HG02943 (cell line): ENCODE data around the gene GHR.
A peak's percentile ranks its signal among the peaks of the same experiment; 100 is the strongest.

Source experiments
- ATAC-seq: cut with Tn5 transposase; IDR thresholded peaks from one replicate; pipeline ENCODE4 v1.9.1; 2021; ENCODE audit warnings: mild to moderate bottlenecking, low read depth, moderate library complexity; ENCODE audit not compliant: unreplicated experiment

Gene GHR

DNA sequence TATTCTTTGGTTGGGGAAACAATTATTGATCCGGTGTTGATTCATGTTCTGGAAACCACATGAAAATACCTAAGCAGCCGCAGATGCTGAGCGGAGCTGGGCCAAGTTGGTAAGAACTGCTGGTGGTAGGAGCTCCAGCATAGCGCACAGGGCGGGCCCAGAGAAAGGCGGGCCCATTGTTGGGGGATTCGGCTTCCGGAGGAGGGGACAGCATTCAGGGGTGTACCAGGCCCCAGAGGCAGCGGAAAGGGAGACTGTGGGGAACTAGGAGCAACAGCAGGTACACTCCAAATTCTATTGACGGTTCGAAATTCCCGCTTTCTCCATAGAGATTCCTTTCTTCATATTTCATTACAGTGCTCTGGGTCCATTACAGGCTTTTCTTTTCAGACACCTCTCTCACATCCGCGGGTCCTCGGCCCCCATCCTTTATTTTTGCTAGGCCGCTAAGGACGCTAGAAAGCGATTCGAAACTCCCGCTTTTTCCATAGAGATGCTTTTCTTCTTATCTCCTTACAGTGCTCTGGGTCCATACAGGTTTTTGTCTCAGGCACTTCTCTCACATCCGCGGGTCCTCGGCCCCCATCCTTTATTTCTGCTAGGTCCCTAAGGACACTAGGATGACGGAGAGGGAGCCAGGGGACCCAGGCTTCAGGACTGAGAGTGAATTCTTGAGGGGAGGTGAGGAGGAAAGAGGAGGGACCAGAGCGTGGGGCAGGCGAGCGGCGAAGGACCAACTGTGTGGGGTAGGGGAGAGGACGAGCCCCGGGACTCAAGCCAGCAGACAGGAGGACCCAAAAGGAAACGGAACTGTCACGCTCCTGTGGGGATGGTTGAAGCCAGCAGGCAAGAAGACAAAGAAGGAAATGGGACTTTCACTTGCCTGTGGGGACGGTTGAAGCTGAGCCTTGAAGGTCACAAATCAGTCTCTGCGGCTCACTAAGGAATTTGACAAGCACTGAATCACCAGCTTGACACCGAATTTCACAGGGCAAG is 333.7 kb downstream of the GHR start, which contains the start of gene CCDC152:
Gene CCDC152 (plus strand): TSS at position 213 of the 996 bp plus-strand sequence. CDS start 2,304 bp downstream, outside the sequence.
- ATAC-seq, result peak; percentile 89

DNA sequence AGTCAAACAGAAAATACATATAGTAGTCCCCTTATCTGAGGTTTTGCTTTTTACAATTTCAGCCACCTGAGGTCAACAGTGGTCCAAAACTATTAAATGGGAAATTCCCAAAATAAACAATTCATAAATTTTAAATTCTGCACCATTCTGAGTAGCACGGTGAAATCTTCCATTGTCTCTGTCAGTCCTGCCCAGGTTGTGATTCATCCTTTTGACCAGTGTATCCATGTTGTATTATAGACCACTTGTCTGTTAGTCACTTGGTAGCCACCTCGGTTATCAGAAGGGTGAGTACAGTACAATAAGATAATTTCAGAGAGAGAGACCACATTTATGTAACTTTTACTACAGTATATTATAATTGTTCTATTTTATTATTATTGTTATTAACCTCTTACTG is 336.2 kb downstream of the GHR start:
- no peak for ATAC-seq

GRCh38 chr5:42760426-42760825 is 337.2 kb downstream of the GHR start:
- ATAC-seq, result no peak

DNA sequence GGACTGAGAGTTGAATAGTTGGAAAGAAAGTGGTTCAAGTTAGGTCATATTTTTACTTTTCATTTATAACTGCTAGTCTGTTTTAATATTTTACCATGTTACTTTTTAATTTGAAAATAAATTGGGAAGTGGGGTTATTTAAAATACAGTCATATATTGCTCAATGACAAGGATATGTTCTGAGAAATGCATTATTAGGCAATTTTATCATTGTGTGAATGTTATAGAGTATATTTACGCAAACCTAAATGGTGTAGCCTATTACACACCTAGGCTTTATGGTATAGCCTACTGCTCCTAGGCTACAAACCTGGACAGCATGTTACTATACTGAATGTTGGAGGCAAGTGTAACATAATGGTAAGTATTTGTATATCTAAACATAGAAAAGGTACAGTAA is 338.6 kb downstream of the GHR start:
- ATAC-seq, result no peak

- ATAC-seq, result no peak
Measured at GRCh38 chr5:42767491-42768105, 344.4 kb downstream of the GHR start.

- no peak for ATAC-seq
Measured at GRCh38 chr5:42768106-42768504, 344.9 kb downstream of the GHR start.

DNA sequence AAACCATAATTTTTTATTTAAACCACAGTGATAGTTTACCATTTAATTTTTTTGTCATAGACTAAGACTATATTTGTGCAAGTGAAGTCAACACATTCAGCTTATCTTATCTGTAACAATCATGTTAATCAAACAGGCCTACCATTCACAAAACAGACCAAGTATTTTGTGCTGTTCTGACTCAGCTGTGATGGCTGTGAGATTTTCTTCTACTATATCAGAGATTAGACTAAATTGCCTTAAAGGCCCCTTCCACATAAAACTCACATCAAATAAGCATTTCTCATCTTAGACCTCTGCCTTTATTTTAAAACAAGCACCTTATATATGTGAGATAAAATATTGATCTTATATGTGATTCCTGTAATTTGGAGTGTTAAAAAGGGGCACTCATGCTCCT is 346.8 kb downstream of the GHR start:
- no peak for ATAC-seq
